Measurements from ENCODE around the gene OR2V1.
"Not testable (repeated sequence)": the region's sequence is repeated elsewhere in the genome, so short reads cannot be mapped to it uniquely, and the experiment has no call there.

OR2V1 gene

DNA sequence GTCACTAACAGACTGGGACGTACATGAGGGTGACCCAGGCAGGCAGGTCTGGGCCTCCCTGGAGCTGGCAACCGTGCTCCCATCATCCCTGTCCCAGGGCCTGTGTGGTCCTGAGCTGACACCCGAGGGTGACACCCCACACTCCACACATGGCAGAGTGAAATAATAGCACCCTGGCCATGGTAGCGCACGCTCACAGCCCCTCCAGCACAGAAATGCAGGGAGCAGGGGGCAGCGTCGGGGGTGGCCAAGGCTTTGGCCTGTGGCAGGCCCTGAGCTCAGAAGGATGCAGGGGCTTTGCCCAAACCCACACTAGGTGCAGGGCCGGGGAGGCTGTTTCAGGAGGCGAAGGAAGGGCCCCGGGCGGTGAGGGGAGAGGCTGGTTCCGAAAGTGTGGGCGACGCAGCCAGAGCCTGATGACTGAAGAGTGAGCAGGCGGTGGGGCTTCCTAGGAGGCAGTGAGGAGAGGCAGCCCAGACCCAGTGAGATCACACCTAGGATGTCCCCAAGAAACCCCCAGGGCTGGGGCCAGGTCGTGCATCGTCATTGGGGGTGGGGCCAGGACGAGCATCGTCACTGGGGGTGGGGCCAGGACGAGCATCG lies 29.3 kb upstream of the OR2V1 start:
- no peak for DNase-seq

DNA sequence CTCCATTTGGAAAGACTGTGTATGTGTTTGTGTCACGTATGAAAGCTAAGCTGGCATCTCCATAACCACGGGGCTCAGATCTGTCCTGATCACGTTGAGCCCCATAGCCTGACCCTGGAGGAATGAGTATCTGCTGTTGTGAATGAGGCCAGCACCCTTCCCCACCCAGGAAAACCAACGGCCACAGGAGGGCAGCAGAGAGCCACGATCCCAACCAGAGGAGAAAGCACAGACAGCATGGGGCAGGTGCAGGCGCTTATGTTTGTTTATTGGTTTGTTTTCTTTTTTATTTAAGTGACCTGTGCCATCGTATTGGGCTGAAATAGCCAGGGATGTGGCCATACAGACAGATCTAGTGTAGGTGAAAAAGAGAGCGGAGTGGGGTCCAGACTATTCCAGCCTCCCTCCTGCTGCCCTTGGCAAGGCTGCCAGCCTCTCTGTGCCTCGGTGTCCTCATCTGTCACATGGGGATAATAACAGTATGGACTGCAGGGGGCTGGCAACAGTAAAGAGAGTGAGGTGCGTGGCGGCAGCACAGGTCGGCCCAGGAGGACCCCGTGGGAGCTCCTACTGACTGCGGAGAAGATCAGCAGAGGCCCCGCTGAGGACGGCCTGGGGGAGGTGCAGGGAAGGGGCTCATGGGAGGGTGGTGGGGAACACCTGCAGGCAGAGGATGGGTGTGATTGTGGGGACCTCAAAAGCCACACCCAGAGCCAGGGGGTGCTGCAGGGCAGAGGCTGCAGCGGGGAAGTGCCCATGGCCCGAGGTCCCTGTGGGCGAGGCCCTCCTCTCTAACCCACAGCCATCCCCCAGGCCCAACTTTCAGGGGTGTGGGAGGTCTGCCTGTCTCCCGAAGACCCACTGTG lies 28.6 kb upstream of the OR2V1 start:
- DNase-seq = peak; percentile 58

GRCh38 chr5:181158869-181159268 lies 27.9 kb upstream of the OR2V1 start:
- DNase-seq = no peak

DNA sequence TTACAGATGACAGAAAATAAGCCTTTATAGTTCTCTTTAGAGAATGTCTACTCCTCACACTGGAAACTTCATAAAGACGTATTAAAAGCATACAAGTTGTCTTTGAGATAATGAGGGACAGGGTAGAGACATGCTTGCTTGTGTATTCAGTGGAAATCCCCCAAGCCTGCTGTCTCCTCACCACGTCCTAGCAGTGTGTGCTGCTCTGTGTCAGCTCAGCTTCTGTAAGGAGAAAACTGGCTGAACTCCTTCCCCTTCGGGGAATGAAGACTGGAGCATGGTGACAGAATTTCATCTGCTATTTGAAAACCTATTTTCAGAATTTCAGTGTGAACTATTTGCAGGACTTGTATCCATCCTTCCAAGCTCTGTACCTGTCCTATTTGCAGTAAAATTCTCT lies 25.8 kb upstream of the OR2V1 start:
- DNase-seq = no peak

DNA sequence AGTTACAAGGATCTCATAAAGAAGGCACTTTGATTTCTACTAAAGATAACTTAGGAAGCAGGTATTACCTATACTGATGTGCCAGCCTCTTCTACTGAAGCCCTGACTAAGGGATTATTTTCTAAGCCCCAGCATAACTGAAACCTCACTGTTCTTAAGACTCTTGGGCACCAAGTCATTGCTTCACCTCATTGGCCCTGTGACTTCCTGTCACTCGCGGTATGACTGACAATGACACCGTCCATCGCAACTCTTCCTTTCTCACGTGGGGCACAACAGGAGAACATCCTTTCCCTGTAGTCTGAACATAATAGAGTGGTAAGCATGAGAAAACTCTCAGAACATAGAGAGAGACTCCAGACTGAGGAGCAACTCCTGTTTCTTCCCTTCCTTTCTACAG lies 22.8 kb upstream of the OR2V1 start:
- no peak for DNase-seq

- DNase-seq = no peak
Measured at GRCh38 chr5:181152406-181152805, 21.4 kb upstream of the OR2V1 start.

DNA sequence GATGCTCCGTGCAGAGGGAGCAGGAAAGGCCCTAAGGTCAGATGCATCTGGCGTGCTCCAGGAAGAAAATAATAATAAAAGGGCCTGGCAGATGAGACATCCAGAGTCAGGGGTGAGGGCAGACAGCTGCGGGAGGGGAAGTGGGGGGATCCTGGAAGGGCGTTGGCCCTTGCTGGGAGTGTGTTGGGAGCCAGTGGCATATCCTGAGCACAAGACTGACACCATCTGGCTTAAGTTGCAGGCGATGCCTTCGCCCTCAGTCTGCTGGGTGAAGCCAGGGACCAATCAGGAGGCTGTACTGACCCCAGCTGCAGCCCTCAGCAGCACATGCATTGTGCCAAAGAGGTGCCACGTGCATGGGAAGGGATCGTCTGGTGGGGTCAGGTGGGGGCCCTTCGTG lies 20.2 kb upstream of the OR2V1 start:
- DNase-seq = no peak

DNA sequence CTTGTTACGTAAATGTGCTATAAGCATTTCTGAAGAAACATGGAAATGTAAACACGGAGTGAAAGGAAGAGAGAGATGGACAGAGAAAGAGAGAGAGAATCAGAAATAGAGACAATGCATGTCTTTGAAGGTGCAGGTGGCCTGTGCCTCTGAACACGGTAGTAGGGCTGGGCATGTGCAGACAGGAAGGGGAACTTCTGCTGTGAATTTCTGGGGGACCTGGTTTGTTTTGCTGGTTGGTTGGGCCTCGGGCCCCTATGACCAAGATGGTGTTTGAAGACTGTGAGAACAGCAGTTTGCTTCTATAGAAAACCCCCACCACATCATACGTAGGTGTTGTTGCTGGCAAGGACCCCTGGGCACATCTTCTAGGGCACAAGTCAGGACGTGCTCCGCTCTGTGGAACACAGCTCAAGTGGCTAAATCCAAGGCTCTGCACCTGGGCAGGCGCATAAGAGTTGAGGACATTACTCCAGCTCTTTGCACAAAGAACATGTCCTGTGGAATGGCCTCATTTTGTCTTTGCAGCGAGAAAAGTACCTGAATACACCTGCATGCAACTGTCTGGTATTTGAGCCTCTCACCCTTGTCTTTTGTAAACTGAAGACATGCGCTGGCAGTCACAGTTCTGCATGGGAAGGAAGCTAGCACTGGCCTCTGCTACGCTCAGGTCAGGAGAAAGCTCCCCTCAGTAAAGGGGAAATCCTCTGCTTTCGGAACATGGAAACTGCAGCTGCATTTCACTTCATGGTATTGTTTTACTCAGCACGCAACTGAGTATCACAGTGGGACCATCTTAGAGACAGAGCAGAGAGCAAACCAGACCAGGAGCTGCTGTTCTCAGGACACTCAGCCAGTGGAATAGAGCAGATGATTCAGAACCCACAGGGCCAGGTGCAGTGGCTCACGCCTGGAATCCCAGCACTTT lies 19.1 kb upstream of the OR2V1 start:
- DNase-seq = no peak

DNA sequence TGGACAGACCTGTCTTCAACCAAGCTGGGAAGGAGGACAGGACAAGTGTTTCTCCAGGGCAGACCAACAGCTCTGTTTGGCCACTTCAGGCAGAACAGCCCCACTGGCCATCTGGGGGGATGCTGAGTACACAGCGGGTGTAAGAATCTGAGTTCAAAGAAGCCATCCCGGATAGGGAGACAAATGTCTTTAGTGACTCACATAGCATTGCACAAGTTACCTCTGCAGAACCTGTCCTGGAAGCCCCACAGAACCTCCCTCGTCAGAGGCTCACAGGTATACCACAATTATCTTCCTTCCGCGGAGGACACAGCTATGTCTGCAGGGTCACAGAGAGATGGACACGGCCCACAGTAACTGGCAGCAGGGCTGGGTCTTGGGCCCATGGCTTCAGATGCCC lies 18.4 kb upstream of the OR2V1 start:
- DNase-seq = no peak

DNA sequence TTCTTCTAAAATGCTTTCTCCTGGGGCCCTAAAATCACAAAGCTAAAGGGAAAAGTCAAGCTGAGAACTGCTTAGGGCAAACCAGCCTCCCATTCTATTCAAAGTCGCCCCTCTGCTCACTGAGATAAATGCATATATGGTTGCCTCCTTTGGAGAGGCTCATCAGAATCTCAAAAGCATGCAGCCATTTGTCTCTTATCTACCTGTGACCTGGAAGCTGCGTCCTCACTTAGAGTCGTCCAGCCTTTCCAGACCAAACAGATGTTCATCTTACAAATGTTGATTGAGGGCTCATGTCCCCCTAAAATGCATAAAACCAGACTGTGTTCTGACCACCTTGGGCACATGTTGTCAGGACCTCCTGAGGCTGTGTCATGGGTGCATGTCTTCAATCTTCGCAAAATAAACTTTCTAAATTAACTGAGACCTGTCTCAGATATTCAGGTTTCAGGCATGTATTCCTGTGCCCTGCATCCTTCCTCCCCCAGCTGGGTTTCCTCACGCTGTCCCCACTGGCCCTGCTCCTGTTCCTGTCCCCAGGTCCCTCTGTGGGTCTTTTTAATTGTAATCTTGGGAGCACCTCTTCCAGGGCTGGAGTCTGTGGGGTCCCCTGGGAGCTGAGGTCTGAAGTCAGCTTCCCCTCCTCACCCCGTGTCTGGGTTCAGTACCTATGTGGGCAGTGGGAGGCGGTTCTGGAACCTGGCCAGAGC lies 16.1 kb upstream of the OR2V1 start, which contains the start of gene OR2V2:
Gene OR2V2 (plus strand): TSS at position 660 of the 710 bp plus-strand sequence. CDS start 7,357 bp downstream, outside the sequence.
- DNase-seq = not testable (repeated sequence)

GRCh38 chr5:181145133-181145532 lies 14.2 kb upstream of the OR2V1 start:
- no peak for DNase-seq

DNA sequence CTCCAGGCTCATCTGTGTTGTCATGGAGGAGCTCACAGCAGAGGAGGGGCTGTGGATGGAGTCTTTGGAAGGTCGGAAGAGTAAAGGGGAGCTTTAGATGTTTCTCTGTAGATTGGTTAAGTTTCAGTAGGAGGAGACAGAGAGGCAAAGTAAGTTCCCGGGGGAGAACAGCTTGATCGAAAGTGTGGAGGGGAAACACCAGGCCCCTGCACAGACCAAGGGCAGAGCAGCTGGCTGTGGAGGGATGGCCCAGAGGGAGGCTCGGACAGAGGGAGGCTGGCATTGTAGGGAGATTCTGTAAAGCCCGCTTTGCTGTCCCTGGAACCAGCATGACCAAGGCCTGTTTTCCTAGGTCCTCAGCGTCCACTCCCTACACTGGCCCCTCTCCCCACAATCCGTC lies 11.1 kb upstream of the OR2V1 start:
- no peak for DNase-seq

DNA sequence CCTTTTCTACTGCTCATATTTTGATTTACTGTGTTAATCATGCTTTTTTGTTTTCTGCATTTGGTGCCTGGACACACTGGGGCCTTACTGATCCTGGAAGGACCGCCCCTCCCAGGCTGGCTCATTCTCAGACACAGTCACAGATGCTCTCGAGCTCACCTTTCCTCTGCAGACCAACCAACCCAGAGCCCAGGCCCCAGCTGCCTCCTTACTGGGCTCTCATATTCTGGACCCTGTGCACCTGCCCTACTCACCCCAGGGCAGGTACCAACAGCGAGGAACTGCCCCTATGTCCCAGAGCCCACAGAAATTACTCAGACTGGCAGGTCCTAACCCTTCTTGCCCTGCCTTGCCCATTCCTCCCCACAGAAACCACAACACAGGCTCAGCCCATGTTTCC lies 9.8 kb upstream of the OR2V1 start:
- DNase-seq = no peak

- DNase-seq = no peak
Measured at GRCh38 chr5:181138258-181138657, 7.3 kb upstream of the OR2V1 start.

GRCh38 chr5:181136361-181136955 lies 5.5 kb upstream of the OR2V1 start:
- no peak for DNase-seq

DNA sequence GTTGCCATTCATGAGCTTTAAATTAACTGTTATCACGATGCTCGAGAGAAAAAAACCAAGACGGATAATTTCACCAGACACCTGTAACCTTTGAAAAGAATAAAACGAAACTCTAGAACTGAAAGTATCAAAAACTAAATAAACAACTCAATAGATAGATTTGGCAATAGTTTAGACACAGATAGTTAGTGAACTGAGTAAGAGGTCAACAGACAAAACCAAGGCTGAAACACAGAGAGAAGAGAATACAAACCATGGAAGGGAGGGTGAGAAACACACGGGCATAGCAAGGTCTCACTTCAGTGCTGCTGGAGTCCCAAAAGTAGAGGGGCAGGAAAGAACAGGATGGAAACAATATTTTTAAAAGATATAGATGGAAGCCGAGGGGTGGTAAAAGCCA lies 3.3 kb upstream of the OR2V1 start:
- DNase-seq = no peak

DNA sequence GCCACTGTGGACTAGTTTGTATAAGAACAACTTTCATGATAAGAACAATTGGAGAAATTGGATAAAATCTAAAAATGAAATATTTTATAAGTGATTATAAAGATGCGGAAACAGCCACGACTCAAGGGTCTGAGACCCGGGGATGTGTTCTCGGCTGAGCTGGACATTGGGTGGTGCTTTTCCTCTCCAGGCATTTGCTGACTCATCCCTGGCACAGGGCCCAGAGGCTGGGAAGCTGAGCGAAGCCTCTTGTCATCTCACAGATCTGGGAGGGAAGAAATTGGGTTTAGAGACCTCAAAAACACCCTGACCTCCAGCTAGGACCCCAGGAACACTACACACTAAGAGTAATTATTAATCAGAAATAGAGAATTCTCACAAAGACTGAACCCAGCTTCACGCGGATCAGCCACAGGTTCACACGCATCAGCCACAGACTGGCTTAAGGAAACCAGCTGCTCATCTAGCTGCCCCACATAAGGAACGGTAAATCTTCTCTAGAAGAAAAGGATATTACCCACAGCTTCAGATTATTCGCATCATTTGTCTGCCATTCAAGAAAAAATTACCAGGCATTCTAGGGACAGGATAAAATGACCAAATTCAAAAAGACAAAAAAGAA lies 2.8 kb upstream of the OR2V1 start:
- DNase-seq = no peak

DNA sequence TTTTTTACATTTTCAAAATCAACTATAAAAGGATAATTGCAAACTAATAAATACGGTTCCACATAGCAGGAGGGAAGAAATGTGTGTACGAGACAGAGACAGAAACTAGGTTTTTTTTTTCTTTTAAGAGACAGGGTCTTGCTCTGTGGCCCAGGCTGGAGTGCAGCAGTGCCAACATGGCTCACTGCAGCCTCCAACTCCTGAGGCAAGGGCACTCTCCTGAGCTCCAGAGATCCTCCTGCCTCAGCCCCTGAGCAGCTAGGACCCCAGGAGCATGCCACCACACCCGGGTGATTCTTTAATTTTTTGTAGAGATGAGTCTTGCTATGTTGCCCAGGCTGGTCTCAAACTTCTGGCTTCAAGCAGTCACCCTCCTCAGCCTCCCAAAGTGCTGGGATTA lies 2.1 kb upstream of the OR2V1 start:
- DNase-seq = no peak

- DNase-seq = no peak
Measured at GRCh38 chr5:181131514-181131913, 545 bp upstream of the OR2V1 start.

DNA sequence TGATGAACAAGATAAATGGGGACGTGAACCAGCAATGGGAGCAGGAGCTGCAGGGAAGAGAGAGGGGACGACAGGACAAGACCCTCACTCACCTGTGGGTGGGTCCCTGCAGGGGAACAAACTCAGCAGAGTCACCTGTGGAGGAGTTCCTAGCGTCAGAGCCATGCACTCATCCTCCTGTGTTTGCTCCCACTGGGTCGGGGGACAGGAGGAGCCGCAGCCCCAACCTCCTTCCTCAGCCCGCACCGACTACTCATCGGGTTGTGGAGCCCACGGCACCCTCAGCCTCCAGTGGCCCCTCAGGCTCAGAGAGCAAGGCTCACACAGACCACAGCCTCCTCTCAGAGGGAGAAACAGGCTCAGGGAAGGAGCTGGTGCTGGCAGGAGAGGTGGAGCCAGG lies 888 bp downstream of the OR2V1 start:
- not testable (repeated sequence) for DNase-seq

DNA sequence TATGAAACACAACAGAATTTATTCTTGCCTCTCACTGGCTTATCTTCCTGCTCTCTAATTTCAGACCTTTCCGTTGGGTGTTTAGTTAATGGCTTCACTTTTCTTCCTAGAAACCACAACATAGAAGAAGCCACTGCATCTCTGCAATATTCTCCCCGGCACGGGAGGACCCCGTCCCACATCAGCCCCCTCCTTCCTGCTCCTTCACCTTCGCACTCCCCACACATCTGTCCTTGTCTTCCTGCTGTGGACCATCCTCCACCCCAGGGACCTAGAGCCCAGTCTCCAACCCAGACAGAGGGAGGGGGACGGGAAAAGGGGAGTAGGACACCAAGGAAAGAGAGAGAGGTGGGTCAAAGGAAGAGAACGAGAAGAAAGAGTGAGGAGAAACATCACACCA lies 1.4 kb downstream of the OR2V1 start:
- no peak for DNase-seq
